Activated CD4-positive, alpha-beta T cell treated with anti-CD3 and anti-CD28 coated beads for 48 hours (primary cell): ENCODE measurements around the gene STK32C.
A peak's percentile ranks its signal among the peaks of the same experiment; 100 is the strongest.

ENCODE experiments used
- DNase-seq: peaks from one replicate; pipeline ENCODE4 v3.0.0-alpha.2; 2020

STK32C gene

DNA sequence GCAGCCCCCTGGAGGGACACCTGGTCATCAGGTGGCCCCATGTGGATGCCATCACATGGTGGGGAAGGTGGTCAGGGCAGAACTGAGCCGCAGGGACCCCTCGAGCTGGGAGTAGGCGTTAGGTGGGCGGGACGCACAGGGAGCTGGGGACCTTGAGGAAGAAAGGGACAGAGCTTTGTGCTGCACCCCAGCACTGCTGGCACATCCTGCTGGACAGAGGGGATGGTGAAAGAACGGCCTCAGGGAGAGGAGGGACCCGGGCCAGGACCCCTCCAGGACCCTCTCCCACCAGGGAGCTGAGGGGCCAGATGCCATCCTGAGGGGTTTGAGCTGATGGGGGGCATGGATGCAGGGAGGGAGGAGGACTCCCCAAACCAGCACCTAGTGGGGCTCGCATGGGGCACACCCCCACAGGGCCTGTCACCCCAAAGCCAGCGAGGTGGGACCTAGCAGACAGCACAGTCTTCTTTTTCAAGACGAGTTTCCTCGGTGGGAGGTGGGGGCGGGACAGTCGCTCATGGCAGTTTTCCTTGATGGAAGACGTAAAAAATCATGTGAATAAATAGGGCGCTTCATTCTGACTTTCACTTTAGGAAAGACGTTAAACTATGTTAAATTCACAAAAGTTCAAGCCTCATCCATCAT is 43.3 kb downstream of the STK32C start:
- DNase-seq = no peak

DNA sequence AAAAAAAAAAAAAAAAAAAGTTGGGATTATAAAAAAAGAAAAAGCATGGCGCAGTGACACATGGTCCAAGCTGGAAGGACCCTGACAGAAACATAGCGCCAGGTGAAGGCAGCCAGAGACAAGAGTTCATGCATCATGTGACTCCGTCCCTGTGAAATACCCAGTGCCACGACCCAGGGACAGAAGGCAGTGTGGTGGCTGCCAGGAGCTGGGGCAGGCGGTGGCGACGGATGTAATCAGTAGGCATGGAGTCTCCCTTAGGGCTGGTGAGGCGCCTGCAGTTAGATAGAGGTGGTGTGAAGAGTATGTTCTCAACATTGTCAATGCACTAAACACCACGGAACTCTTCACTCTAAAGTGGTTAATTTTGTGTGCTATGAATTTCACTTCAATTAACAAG is 43.9 kb downstream of the STK32C start:
- DNase-seq = no peak

DNA sequence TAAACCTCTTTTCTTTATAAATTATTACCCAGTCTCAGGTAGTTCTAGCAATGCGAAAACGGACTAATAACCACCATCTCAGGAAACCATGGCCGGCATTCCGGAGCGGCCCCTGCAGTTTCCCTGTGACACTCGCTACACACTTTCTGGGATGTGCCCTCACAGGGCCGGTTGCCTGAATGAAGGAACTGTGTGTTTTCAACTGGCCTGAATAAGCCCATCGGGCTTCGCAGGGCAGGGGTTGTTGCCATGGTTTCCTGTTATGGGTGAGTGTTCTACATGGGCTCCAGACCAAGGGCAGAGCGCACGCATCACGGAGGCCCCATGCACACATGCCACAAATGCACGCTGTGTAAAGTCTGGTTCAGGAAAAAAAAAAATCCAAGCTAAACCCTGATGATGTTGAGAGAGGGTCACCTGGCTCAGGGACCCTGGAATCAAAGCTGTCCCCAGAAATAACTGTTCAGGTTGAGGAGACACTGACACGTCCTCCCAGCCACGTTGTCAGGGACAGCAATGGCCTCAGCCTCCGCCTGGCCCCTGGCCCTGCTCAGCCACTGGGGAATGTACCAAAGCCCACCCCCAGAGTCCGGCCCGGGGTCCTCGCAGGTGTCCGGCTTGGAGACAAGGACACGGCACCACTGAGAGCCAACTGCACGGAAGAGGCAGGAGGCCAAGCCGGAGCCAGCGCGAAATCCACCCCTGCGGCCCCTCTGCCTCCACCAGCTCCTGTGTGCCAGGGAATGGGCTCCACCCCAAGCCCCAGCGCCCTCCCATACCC is 47.9 kb downstream of the STK32C start:
- no peak for DNase-seq

DNA sequence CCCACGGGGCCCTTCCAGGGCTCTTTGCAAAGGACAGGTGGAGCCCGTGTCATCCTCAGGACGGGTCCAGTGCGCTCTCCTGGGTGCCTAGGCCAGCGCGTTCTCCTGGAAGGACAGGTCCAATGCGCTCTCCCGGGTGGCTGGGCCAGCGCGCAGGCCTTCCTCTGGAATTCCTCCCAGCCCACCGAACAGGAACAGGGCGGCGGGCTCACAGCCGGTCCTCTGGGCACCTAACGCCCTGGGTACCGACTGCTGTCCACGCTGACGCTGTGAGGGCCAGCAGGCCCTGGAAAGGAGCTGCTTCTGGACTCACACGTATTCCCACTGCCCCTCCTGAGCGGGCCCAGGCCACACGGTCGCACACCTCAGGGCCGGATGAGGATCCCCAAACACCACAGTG is 49.3 kb downstream of the STK32C start:
- DNase-seq = no peak

DNA sequence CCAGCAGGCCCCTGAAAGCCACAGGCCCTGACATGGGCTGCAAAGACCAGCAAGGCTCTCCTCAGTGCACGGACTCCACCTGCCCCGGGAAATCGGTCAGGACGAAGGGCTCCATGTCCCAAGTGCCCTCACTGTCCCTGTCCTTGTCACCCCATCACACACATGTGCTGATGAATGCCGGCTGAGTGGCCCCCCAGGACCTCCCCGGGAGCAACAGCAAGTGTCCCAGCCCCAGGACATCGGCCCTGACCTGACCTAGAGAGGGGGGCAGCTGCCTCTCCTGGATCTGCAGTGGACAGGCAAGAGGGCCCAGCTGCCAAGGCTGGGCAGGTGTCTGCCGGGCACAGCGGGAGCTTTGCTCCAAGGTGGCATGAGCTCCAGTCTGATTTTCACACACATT is 49.8 kb downstream of the STK32C start:
- DNase-seq = no peak

DNA sequence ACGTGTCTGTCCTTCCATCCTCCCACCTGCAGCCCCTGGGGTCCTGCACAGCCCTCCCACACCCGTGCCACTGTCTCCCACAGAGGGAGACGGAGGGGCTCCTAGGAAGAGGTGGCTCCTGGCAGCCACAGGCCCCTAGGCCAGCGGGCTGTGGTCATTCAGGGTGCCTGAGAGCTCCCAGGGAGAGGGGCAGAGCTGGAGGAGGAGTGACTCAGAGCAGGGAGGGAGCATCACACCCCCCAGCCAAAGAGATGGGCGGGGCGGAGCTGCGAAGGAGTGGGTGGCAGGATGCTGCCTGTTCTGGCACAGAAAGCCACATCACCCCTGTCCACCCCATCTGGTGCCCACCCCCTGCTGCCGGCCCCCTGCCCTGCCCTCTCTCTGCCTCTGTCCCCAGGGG is 50.5 kb downstream of the STK32C start:
- peak; percentile 62 for DNase-seq

DNA sequence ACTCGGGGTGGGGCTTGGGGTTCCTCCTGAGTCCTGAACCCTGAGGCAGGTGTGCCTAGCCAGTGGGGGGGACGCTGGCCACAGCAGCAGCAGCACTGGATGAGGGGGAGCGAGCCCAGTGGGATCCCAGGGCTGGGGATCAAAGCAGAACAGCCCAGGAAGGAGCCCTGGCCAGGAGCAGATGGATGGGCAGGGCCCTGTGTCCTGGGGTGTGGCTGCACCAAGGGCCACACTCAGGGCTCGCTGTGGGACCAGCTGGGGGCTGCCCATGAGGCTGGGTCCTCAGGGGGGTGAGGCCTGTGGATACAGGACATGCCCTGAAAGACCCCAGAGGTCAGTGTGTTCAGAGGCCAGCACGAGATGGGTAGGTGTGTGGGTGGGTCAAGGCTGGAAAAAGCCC is 50.9 kb downstream of the STK32C start:
- no peak for DNase-seq

DNA sequence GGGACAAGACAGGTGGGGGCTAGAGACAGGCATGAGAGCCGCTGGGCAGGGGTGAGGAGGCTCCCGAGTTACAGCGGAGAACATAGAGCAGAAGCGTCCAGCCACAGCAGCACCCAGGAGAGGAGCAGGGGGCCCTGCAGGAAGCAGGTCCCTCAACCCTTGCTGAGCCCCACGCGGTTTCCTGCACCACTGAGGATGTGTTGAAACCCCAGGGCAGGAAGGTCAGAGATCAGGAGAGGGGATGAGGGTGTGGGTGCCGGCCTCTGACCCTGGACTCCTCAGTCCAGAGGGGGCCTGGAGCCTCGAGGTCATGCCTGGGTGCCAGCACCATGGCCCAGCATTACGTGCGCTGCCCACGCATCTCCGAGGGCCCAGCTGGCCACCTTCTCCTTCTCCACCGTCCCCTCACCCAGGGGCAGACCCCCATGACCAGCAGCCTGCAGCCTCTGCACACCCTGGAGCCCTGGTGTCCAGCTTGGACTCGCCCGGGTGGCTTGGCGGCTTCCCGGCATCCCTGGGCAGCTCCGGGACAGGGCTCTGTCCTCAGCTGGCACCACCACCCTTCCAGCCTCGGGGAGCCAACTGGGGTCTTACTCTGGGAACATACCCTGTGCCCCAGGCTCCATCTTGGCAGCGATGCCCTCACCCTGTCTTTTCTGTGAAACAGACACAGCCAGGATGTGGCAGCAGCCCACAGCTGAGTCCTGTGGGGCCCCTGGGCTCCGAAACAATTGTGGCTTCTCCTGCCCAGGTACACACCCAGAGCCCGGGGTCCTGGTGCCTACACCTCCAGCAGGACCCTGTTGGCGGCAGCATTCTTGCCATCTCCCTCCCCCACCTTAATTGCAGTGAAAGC is 52.0 kb downstream of the STK32C start:
- no peak for DNase-seq

DNA sequence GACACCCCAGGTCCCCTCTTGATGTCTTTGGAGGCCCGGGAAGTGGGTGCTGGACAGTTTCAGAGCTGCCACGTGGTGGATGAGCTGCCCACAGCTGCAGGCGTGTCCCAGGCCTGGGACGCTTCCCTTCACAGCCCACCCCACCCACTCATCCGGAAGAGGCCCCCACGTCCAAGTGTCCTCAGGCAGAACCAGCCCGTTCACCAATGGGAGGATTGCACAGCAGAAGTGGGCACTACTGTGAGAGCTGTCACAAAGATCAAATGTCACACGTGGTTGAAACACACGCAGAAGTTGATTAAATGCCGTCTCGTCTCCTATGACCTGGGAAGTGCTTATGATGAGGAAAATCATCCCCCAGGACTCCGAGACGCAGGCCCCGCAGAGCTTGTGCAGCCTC is 52.9 kb downstream of the STK32C start:
- no peak for DNase-seq

DNA sequence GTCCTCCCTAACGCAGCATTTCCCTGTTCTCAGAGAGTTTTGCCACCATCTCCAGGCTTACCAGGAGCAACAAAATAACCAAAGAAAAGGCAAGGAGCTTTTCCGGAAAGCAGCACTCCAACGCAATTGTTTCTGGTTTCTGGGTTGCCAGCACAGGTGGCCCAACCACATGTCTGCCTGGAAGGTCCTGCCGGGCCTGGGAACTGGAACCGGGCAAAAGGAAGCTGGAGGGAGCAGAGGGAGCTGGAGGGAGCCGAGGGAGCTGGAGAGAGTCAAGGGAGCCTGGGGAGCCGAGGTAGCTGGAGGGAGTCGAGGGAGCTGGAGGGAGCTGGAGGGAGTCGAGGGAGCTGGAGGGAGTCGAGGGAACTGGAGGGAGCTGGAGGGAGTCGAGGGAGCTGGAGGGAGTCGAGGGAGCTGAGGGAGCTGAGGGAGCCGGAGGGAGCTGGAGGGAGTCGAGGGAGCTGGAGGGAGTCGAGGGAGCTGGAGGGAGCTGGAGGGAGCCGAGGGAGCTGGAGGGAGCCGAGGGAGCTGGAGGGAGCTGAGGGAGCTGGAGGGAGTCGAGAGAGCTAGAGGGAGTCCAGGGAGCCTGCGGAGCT is 54.6 kb downstream of the STK32C start:
- no peak for DNase-seq

DNA sequence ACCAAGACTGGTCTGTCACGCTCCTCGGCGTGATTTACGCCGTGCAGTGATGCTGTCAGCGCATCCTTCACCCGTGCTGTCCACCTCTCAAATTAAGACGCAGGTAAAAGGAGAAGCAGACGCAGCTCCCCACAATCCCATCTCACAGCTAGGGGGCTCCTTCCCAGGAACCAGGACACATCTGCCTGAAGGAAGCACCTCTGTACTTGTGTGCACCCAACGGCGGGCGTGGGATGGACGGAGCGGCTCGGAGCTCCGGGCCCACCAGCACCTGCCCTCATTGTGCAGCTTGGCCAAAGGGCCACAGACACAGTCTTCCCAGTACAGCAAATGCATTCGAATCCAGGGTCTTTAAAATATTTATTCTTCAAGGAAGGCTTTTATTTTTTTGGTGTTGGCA is 55.3 kb downstream of the STK32C start:
- no peak for DNase-seq

DNA sequence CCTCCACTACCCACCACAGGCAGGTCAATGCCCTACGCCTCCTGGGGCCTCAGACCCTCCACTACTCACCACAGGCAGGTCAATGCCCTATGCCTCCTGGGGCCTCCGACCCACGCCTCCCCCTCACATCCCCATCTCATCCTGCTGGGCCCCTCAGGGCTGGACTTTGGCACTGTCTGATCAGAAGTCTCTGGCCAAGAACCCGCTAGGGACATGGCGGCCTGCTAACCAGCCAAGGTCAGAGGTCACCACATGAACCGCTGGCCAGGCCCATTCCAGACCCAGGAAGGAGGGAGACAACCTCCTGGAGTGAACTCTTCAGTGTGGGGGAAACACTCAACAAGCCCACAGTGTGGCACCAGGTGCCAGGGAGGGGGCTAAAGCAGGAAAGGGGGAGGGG is 55.8 kb downstream of the STK32C start:
- no peak for DNase-seq

DNA sequence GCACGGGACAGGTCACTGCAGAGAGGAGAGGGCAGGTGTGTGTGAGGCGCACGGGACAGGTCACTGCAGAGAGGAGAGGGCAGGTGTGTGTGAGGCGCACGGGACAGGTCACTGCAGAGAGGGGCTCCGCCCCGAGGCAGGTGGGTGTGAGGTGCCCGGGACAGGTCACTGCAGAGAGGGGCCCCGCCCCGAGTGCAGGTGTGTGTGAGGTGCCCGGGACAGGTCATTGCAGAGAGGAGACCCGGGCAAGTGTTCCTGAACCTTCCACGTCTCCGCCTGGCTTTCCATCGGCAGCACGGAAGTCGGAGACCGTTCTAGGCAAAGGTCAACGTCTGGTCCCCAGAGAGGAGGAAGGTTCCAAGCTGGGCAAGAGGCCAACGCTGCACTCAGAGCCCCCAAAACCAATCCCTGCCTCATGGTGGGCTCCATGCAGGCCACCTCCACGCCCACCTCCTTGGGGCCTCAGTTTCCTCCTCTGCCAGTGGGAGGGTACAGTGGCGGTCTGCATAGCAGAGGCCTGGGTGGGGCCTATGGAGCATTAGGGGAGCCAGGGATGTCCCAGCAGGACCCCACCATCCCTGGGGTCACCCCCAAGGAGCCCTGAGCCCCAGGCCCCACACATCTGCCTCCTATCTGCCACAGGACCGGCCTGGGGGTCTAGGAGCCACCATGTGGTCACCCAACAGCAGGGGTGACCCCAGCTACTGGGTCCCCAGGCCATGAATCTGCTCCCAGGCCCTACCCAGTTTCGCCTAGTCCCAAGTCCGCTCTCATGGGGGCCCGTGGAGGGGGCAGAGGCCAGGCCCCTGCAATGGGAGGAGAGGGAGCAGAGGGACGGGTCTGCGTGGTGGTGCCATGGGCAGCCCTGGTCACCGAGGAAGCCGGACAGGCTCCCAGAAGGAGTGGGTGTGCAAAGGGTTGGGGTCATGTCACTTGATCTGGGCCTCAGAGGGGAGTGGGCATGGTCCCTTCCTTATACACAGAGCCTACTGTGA is 57.0 kb downstream of the STK32C start:
- DNase-seq = no peak

DNA sequence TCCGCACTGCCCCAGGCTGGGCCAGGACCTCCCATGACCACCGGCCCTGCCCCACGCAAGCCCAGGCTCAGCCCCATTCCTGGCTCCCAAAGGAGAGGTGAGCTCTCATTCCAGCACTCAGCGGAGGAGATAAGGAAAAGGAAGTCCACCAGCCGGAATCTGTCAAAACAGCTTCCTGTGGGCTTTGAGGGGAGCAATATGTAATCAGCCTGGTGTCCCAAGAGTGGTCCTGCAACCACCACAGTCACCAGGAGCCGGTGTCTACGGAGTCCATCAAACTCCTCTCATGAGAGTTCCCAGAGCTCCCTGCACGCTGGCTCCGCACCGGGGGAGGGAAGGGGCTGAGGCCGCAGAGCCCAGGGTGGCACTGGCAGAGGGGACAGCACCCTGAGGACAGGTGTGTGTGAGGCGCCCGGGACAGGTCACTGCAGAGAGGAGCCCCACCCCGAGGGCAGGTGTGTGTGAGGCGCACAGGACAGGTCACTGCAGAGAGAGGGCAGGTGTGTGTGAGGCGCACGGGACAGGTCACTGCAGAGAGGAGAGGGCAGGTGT is 57.9 kb downstream of the STK32C start:
- DNase-seq = no peak

DNA sequence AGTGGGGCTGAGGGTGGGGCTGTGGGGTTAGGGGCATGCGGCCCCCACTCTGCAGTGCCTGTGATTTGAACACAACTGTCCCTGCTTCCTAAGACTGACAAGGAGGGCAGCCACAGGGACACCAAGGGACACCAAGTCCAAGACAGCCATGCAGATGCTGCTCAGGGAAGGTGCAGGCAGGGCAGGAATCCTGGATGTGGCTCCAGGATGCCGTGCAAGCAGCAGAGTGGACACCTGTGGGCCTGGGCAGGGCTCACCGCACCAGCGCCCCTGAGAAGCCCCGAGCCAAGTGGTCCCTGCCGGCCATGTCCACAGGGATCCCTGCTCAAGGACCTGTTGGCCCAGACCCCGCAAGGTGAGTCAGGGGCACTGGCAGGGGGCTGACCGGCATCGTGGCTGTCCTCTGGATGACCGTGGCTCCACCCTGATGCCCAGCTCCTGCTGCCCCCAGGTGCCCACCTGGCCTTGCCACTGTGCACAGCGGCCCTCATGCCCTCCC is 58.5 kb downstream of the STK32C start:
- no peak for DNase-seq

DNA sequence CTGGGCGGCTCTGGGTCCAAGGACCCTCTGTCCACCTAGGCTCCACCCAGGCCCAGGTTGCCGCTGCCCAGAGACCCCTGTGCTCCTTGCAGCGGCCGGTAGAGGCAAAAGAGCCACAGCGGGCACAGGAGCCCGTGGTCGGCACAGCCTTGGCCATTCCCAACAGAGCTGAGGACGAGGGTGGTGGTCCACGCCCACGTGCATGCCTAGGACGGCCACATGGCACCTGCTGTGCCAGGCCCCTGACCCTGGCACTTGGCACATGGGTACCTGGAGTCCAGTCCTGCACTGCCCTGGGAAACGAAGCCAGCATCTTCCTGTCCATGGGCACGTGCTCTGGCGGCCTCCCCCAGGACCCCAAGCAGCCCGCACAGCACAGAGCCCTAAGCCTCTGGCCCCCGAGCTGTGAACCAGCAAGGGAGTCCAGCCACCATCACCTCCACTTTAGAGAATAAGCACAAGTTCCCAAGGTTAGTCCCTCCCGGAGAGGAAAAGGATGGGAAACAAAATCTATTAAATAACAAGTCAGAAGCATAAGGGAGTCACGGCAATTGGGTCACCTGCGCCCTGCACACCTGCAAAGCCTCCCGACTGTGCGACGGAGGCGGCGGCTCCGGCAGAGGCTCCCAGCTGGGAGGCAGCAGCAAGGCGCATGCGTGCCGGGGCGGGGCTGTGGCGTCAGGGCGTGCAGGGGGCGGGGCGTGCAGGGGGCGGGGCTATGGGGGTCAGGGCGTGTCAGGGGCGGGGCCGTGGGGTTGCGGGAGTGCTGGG is 59.1 kb downstream of the STK32C start:
- DNase-seq = peak; percentile 82

DNA sequence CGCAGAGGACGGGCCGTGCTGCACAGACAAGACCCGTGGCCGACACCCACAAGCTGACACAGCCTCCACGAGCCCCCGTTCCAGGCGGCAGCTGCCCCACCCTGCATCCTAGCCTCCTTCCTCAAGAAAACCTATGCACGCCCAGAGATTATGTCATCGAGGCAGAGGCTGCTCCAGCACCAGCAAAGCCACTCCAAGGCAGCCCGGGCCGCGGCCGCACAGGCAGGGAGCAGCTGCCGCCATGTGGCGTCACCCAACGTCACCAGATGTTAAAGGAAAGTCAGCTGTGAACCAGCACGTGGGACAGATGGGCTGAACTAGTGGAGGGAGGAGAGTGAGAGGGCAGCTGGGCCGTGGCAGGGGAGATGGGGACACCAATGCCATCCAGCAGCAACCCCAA is 59.8 kb downstream of the STK32C start:
- DNase-seq = no peak

DNA sequence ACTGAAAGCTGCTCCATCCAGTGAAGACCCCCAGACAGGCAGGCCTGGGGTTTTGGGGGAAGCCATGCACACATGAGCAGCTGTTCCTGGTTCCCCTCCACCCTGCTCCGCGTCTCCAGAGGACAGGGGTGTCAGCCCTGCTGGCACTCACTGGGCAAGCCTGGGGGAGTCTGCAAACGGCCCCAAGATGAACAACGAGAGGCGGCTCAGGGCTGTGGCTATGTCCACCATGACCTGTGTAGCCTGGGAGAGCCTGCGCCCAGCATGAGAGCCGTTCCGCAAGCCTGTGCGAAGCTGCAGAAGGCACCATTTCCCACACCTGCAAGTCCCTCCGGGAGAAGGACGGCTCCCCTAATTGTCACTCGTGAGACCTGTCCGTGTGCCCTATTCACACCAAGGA is 61.5 kb downstream of the STK32C start:
- no peak for DNase-seq

DNA sequence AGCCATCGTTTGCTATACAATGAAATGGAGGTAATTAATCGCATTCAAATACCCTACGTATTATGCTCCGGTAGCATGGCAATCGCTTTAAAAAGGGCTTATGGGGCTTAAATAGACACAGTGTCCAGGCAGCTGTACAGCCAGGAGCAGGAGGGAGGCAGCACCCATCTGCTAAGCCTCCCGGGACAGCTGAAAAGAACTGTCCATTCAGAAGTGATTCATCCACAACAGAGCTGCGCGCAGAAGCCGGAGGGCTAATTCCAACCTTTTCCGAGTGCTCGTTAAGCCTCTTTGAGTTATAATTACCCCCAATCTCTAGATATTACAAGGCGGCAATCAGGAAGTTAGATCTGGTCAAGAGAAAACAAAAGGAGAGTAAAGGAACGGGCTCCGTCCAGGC is 62.7 kb downstream of the STK32C start:
- no peak for DNase-seq

DNA sequence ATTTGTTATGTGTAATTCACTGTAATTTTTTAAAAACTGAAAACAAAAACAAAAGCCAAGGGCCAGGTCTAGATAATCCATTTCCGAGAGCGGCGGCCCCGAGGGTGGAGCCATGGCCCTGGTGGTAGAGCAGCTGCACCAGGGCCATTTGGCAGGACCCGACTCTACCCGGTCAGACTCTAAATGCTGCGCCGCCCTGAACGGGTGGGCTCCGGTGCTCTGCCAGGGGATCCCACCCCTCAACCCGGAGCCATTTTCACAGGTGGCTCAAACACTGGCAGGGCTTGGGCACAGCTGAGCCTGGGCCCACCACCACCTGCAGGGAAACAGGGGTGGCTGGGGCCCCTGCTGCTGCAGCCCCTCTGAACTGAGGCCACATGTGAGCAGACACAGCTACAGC is 64.1 kb downstream of the STK32C start:
- DNase-seq = no peak

DNA sequence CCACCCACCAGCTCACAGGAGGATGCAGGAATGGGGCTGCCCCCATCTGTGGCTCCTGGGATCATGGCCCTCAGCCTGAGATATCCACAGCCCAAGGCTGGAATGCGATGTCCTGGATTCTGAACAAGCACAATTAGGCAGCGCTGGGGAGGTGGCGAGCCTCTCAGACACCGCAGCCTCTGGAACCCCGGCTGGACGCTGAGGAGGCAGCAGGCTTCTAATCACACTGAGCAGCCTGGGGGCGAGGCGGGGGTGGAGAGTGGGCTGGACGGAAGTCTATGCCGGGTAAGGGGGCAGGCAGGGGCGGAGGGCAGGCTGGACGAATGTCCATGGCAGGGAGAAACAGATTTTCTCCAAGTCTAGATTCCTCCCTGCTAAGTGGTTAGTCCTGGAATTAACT is 64.6 kb downstream of the STK32C start:
- DNase-seq = no peak
